ENCODE measurements around the gene TRMT61A. TPM values are rescaled to one million over a fixed set of nuclear protein-coding genes. Genes with fewer than 3 reads are reported as not detected.

The TRMT61A gene
- 6.9 and 13.8 TPM in 2 replicates for total RNA-seq

- DNase-seq (ENCODE audit: low read depth), result peak; percentile 78
Observed at GRCh38 chr14:103528587-103529382, at the start of gene TRMT61A. TRMT61A (plus strand) TSS chr14:103529196; CDS start chr14:103529979, 783 bp downstream.

DNA sequence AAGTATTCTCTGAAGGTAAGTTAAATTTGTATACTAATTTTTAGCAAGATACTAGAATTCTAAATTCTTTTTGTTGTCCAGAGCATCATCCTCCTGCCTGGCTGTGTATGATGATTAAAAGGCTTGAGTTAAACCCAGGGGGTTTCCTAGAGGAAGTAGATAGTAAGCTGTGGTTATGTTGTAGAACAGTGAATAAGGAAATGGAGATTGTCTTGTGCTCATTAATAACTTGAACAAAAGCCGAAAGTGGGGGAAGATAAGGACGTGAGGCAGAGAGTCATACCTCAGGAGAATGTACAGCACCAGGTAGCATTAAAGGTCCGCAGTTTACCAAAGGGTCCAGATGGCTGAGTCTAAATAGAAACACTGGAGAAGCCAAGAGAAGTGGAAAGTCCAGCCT is 48.4 kb upstream of the TRMT61A start:
- DNase-seq (ENCODE audit: low read depth), result no peak

- peak; percentile 88 for DNase-seq (ENCODE audit: low read depth)
Observed at GRCh38 chr14:103483600-103483999, 45.4 kb upstream of the TRMT61A start.

DNA sequence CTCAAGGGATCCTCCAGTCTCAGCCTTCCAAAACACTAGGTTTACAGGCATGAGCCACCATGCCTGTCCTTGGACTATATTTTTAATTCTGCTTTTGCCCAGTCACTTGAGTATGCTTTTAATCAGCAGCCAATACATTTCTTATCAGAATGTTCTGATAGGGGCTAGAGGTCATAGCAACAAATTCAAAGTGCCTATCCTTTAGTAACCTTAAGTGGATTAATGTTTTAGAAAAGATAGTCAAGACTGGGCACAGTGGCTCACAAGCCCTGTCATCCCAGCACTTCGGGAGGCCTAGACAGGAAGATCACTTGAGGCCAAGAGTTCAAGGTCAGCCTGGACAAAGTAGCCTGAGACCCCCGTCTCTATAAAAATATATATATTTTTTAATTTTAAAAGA is 43.5 kb upstream of the TRMT61A start:
- DNase-seq (ENCODE audit: low read depth), result no peak

DNA sequence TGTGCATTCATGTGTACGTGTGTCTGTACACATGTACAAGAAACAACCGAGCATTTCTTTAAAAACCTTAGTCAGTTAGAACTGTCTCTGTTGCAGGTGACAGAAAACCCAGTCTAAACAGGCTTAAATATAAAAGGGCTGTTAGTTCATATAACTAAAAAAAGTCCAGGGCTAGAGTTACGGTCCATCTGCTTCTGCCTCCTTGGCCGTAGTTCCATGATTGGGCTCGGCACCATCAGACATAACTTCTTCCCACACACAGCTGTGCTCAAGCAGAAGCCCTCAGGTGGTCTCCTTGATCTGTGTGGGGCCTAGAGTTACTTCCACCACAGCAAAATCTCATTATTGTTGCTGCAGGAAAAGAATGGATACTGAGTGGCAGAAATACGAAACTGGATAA is 40.9 kb upstream of the TRMT61A start:
- no peak for DNase-seq (ENCODE audit: low read depth)

DNA sequence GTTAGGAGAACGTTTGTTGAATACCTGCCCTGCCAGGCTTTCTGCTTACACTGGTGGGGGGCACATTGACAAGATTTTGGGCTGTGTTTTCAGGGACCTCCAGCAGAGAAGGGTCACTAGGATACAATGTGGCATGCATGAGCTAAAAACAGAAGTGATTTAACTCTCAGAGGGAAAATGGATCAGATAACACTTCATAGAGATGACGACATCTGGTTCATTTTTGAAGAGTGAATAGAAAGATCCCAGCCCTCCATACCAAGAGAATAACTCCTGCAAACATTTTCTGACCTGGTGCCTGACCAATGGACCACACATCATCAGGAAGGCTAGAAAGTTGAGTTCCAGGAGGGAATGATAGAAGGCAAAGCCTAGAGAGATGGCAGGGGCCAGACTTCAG is 40.0 kb upstream of the TRMT61A start:
- DNase-seq (ENCODE audit: low read depth), result no peak

DNA sequence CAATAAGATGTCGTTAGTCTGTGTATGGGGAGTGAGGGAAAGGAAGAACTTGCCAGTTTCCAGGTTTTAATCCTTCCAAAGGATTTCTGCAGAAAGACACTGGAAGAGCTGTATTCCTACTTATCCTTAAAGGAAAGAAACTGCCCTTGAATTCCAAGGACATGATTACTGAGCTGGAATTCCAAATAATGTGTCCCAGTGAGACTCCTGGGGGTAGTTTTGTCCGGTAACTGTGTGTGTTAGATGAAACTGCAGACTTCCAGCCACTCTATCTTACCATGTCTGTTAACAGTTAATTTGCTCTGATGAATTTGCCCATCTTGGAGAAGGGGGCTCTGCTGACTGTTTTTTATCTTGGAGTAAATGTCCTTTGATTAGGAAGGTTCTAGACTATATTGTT is 39.4 kb upstream of the TRMT61A start:
- no peak for DNase-seq (ENCODE audit: low read depth)

- no peak for DNase-seq (ENCODE audit: low read depth)
Observed at GRCh38 chr14:103491691-103492090, 37.3 kb upstream of the TRMT61A start.

DNA sequence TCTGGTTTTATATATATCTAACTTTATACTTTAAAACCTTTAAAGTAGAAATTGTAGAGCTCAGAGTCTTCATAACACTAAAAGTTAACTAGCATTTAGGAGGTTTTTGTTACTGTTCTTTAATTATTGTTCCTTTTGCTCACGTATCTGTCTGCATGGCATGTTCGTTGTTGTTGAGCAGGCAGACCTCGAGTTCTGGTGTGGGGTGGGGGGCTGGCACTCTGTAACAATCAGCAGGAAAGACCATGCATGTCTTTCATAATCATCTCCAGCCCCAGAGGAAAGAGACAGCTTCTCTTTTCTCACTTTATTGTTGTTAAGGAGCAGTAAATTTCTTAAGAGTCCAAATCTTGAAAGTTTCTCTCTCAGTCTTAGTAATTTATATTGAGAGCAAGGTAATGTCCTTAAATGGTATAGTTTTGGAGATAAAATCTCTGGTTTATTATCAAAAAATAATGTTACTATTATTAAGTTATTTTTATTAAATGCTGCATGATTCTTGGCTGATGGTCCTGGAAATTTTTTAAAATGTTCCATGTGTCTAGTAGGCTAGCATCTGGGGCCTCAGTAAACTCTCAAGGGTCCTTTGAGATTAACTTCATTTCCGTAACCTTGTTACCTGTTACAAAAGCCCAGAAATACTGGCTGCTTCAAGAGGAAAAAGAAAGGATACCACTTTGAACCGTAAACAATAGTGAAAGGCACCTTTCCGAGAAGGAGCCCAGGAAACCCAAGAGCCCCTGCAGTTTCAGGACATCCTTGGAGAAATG is 36.7 kb upstream of the TRMT61A start:
- DNase-seq (ENCODE audit: low read depth), result no peak

- DNase-seq (ENCODE audit: low read depth), result no peak
Observed at GRCh38 chr14:103495854-103496253, 33.1 kb upstream of the TRMT61A start.

- DNase-seq (ENCODE audit: low read depth), result no peak
Observed at GRCh38 chr14:103496776-103497175, 32.2 kb upstream of the TRMT61A start.

DNA sequence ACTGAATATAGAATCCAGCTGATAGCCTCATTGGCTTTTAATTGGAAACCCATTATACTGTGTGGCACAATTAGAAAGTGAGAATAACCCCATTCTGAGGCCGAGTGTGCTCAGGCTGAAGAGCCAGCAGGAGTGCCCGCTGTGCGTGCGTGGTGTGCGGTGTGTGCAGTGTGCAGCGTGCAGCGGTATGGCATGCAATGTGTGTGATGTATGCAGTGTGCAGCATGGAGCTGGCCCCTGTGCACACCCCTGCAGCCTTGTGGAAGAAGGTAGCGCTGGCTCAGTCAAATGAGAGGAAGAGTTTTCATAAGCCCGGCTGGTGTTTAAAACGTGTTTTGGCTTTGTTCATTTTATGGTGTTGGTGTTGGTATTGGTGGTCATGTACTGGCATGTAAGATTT is 29.3 kb upstream of the TRMT61A start:
- DNase-seq (ENCODE audit: low read depth), result no peak

GRCh38 chr14:103500148-103500990 is 28.6 kb upstream of the TRMT61A start:
- DNase-seq (ENCODE audit: low read depth), result peak; percentile 67

DNA sequence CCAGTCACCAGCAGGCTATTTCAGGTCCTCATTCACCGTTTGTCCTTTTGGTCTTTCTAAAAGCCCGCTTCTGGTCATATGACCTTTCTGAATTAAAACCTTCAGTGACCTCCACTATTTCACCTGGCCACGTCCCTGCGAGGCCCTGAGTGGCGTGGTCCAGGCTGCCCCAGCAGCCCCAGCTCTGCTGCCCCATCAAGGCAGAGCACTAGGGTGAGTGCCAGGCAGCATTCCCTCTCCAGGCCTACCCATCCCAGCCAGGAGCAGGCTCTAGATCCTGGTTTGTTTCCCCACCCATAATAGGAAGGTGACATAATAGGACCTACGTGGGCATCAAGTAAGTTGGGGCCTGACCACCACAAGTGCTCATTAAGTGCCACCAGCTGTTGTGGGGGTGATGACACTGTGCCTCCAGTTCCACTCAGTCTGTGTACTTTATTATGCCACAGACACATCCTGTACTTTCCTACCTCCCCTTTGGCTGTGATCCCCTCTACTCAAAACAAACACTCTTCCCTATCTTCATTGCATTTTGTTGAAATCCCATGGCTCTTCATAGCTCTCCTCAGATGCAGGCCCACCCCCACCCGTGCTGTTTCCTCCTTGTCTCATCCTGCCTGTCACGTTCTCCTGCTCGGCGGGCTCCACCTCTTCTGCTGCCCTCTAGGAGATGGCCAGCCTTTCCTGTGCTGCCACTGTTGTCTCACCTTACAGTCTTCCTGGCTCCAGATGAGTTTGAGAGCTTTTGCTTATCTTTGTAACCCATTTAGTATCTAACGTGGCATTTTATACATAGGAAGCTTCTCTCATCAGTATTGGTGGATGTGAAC is 27.7 kb upstream of the TRMT61A start:
- DNase-seq (ENCODE audit: low read depth), result no peak

DNA sequence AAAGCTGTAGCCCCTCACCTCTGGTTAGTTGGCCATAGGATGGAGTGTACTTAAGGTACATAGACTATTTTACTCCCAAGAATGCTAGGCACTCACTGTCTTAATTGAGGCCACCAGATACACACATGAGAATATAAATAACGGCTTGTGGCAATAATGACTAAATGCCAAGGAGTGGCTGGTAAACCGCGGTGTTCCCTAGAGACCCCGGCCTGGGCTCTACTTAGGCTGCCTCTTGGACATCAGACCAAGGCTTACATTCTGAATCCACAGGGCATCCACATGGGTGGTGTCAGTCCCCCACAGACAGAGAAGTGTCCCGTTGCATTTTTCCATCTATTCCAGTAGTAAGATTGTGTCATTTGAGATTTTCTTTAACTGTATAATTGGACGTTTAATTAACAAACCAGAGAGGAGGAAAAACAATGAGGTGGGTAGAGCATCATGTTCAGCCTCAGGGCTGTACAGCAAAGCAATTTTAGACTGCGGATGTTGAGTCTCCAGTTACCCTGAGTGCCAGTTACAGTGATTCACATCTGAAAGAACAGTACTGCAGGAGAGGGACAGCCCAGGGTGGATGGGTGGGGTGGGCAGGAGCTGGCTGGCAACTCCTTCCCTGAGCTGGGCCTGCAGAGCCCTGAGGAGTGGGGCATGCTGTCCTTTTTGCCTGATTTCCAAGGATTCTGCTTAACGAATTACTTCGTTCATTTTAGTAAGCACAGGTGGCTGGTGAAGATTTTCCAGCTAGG is 26.9 kb upstream of the TRMT61A start:
- DNase-seq (ENCODE audit: low read depth), result no peak

- no peak for DNase-seq (ENCODE audit: low read depth)
Observed at GRCh38 chr14:103502877-103503276, 26.1 kb upstream of the TRMT61A start.

DNA sequence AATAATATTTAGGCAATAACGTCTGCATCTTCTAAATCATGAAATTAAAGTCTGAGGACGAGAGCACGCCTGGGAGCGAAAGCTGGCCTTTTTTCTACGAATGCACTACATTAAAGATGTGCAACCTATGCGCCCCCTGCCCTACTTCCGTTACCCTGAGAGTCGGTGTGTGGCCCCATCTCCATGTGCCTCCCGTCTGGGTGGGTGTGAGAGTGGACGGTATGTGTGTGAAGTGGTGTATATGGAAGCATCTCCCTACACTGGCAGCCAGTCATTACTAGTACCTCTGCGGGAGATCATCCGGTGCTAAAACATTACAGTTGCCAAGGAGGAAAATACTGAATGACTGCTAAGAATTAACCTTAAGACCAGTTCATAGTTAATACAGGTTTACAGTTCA is 25.7 kb upstream of the TRMT61A start:
- DNase-seq (ENCODE audit: low read depth), result no peak

- no peak for DNase-seq (ENCODE audit: low read depth)
Observed at GRCh38 chr14:103504991-103505565, 23.9 kb upstream of the TRMT61A start.

GRCh38 chr14:103507751-103508150 is 21.2 kb upstream of the TRMT61A start:
- DNase-seq (ENCODE audit: low read depth), result no peak
